GM19351 (cell line): ENCODE measurements around the gene KDF1.

Experiments used
- ATAC-seq: cut with Tn5 transposase; IDR thresholded peaks from one replicate; pipeline ENCODE4 v1.9.1; 2021; ENCODE audit warnings: mild to moderate bottlenecking, moderate library complexity; ENCODE audit not compliant: unreplicated experiment

The KDF1 gene

GRCh38 chr1:26959722-26960624, at the start of gene KDF1:
Gene KDF1, minus strand, starts transcription at chr1:26960468. Its CDS starts 8,088 bp downstream, at chr1:26952380.
- no peak for ATAC-seq

- ATAC-seq: no peak
Observed at GRCh38 chr1:27009601-27010197, 49.4 kb upstream of the KDF1 start.

GRCh38 chr1:27007909-27008582, 47.8 kb upstream of the KDF1 start:
- ATAC-seq: no peak

- no peak for ATAC-seq
Observed at GRCh38 chr1:27006683-27007082, 46.4 kb upstream of the KDF1 start.

GRCh38 chr1:27005648-27006496, 45.6 kb upstream of the KDF1 start:
- no peak for ATAC-seq

- ATAC-seq: no peak
Observed at GRCh38 chr1:27005166-27005530, 44.9 kb upstream of the KDF1 start.

- no peak for ATAC-seq
Observed at GRCh38 chr1:27004471-27005165, 44.4 kb upstream of the KDF1 start.

- ATAC-seq: no peak
Observed at GRCh38 chr1:27003745-27004470, 43.6 kb upstream of the KDF1 start.

GRCh38 chr1:27001570-27002360, 41.5 kb upstream of the KDF1 start:
- no peak for ATAC-seq

- ATAC-seq: no peak
Observed at GRCh38 chr1:27000817-27001460, 40.7 kb upstream of the KDF1 start.

- no peak for ATAC-seq
Observed at GRCh38 chr1:27000090-27000816, 40.0 kb upstream of the KDF1 start.

- no peak for ATAC-seq
Observed at GRCh38 chr1:26999440-26999987, 39.2 kb upstream of the KDF1 start.

GRCh38 chr1:26998429-26999300, 38.4 kb upstream of the KDF1 start:
- ATAC-seq: no peak

- ATAC-seq: no peak
Observed at GRCh38 chr1:26996665-26997064, 36.4 kb upstream of the KDF1 start.

- ATAC-seq: no peak
Observed at GRCh38 chr1:26996024-26996423, 35.8 kb upstream of the KDF1 start.

- no peak for ATAC-seq
Observed at GRCh38 chr1:26994787-26995517, 34.7 kb upstream of the KDF1 start.
